Jurkat, Clone E6-1 (cell line): Measurements from ENCODE around the gene ZKSCAN7. TPM values are rescaled to one million over a fixed set of nuclear protein-coding genes. Genes with fewer than 3 reads are reported as not detected.
A peak's percentile ranks its signal among the peaks of the same experiment; 100 is the strongest.
"Not testable (repeated sequence)": the region's sequence is repeated elsewhere in the genome, so short reads cannot be mapped to it uniquely, and the experiment has no call there.

Experiments
- DNase-seq: peaks from one replicate; pipeline ENCODE4 v3.0.0-alpha.2; 2011; ENCODE audit warnings: low read depth, low spot score
- H3K4me3 ChIP-seq: 2 replicates; pipeline ENCODE4 v1.5.1; 2011; ENCODE audit warnings: mild to moderate bottlenecking, low read length, control low read depth, moderate library complexity
- polyA plus RNA-seq: library from polyadenylated mRNA; unstranded; fragments of >200 nt; gene quantifications from one replicate; pipeline ENCODE4 v1.2.1, GENCODE V29; 2012; ENCODE audit warnings: missing spikeins; ENCODE audit not compliant: insufficient read length, insufficient read depth

ZKSCAN7 gene
- not detected for polyA plus RNA-seq

GRCh38 chr3:44554626-44555592 lies at the start of gene ZKSCAN7:
Gene ZKSCAN7 (plus strand): TSS chr3:44555193. CDS start chr3:44557048, 1,855 bp downstream.
- no peak within 1 kb of the TSS for H3K4me3 ChIP-seq
- DNase-seq: no peak

GRCh38 chr3:44506556-44506955 lies 48.4 kb upstream of the ZKSCAN7 start:
- H3K4me3 ChIP-seq: no peak overlapping the region
- no peak for DNase-seq

- no peak for DNase-seq
- no peak overlapping the region for H3K4me3 ChIP-seq
Measured at GRCh38 chr3:44506961-44507360, 48.0 kb upstream of the ZKSCAN7 start.

GRCh38 chr3:44509393-44509921 lies 45.5 kb upstream of the ZKSCAN7 start:
- peak overlapping the region; percentile 80 for H3K4me3 ChIP-seq
- DNase-seq: peak; percentile 35

GRCh38 chr3:44510000-44510368 lies 45.0 kb upstream of the ZKSCAN7 start:
- peak overlapping the region; percentile 80 for H3K4me3 ChIP-seq
- DNase-seq: peak; percentile 50

- no peak for DNase-seq
- H3K4me3 ChIP-seq: peak overlapping the region; percentile 80
Measured at GRCh38 chr3:44511238-44511566, 43.8 kb upstream of the ZKSCAN7 start.

GRCh38 chr3:44513513-44513912 lies 41.5 kb upstream of the ZKSCAN7 start:
- DNase-seq: no peak
- H3K4me3 ChIP-seq: no peak overlapping the region

GRCh38 chr3:44516230-44516629 lies 38.8 kb upstream of the ZKSCAN7 start:
- H3K4me3 ChIP-seq: no peak overlapping the region
- no peak for DNase-seq

GRCh38 chr3:44518782-44519156 lies 36.2 kb upstream of the ZKSCAN7 start:
- no peak for DNase-seq
- H3K4me3 ChIP-seq: no peak overlapping the region

GRCh38 chr3:44521721-44522120 lies 33.3 kb upstream of the ZKSCAN7 start:
- no peak overlapping the region for H3K4me3 ChIP-seq
- DNase-seq: no peak

- DNase-seq: no peak
- H3K4me3 ChIP-seq: no peak overlapping the region
Measured at GRCh38 chr3:44522494-44522933, 32.5 kb upstream of the ZKSCAN7 start.

GRCh38 chr3:44525060-44525459 lies 29.9 kb upstream of the ZKSCAN7 start:
- no peak overlapping the region for H3K4me3 ChIP-seq
- no peak for DNase-seq

GRCh38 chr3:44529927-44530326 lies 25.1 kb upstream of the ZKSCAN7 start:
- no peak overlapping the region for H3K4me3 ChIP-seq
- DNase-seq: peak; percentile 37

- no peak for DNase-seq
- no peak overlapping the region for H3K4me3 ChIP-seq
Measured at GRCh38 chr3:44530911-44531310, 24.1 kb upstream of the ZKSCAN7 start.

- not testable (repeated sequence) for DNase-seq
Measured at GRCh38 chr3:44534659-44535058, 20.3 kb upstream of the ZKSCAN7 start.

GRCh38 chr3:44535364-44535763 lies 19.6 kb upstream of the ZKSCAN7 start:
- DNase-seq: no peak
- no peak overlapping the region for H3K4me3 ChIP-seq

More at GRCh38 chr3:44534659-44535058, 20.3 kb upstream of the ZKSCAN7 start:
- H3K4me3 ChIP-seq: not testable (repeated sequence)

- not testable (repeated sequence) for DNase-seq, H3K4me3 ChIP-seq
Measured at GRCh38 chr3:44544811-44545210, 10.2 kb upstream of the ZKSCAN7 start.

- no peak for DNase-seq
- no peak overlapping the region for H3K4me3 ChIP-seq
Measured at GRCh38 chr3:44555723-44556122, 730 bp downstream of the ZKSCAN7 start.

- no peak overlapping the region for H3K4me3 ChIP-seq
- no peak for DNase-seq
Measured at GRCh38 chr3:44557074-44557473, 2.1 kb downstream of the ZKSCAN7 start.

- no peak overlapping the region for H3K4me3 ChIP-seq
- DNase-seq: no peak
Measured at GRCh38 chr3:44561076-44561475, 6.1 kb downstream of the ZKSCAN7 start.
